Measurements from ENCODE around the gene PNMA6E. TPM values are rescaled to one million over a fixed set of nuclear protein-coding genes. Genes with fewer than 3 reads are reported as not detected.
A peak's percentile ranks its signal among the peaks of the same experiment; 100 is the strongest.

PNMA6E gene
- total RNA-seq, 2 experiments from 2014 or later: not detected

GRCh38 chrX:153414856-153415510 lies 13.8 kb upstream of the PNMA6E start:
- peaks cover 7% of the 10 kb centered on the region for H3K4me1 Mint-ChIP-seq (ENCODE audit: low read depth)
- intact Hi-C loops (cut with micrococcal nuclease): no loop called here

GRCh38 chrX:153413731-153414130 lies 12.6 kb upstream of the PNMA6E start:
- H3K4me1 Mint-ChIP-seq (ENCODE audit: low read depth): peaks cover 7% of the 10 kb centered on the region
- DNase-seq: no peak
- H3K36me3 Mint-ChIP-seq (ENCODE audit: low read depth): no peaks in the 10 kb centered on the region
- intact Hi-C loops (cut with micrococcal nuclease): no loop called here
- CTCF ChIA-PET: no interaction called here
- no peaks in the 10 kb centered on the region for H3K9me3 Mint-ChIP-seq
- no peak overlapping the region for H3K4me3 Mint-ChIP-seq
- no peak overlapping the region for H3K27ac Mint-ChIP-seq
- no peaks in the 10 kb centered on the region for H3K27me3 Mint-ChIP-seq
- ATAC-seq: no peak
- TF ChIP-seq CTCF (IDR thresholded peaks at IDR 0.05): no peak
- POLR2A ChIA-PET: no interaction called here

More at GRCh38 chrX:153414856-153415510, 13.8 kb upstream of the PNMA6E start:
- H3K9me3 Mint-ChIP-seq: no peaks in the 10 kb centered on the region
- H3K4me3 Mint-ChIP-seq: no peak overlapping the region
- H3K36me3 Mint-ChIP-seq (ENCODE audit: low read depth): no peaks in the 10 kb centered on the region
- DNase-seq (no peak), ATAC-seq (no peak)
- ChIA-PET CTCF (no interaction called here), POLR2A (no interaction called here)
- H3K27me3 Mint-ChIP-seq: no peaks in the 10 kb centered on the region
- no peak for TF ChIP-seq CTCF (IDR thresholded peaks at IDR 0.05)
- no peak overlapping the region for H3K27ac Mint-ChIP-seq

GRCh38 chrX:153412746-153413720 lies 11.9 kb upstream of the PNMA6E start:
- H3K9me3 Mint-ChIP-seq: no peaks in the 10 kb centered on the region
- TF ChIP-seq CTCF (IDR thresholded peaks at IDR 0.05): no peak
- ATAC-seq (no peak), DNase-seq (no peak)
- H3K36me3 Mint-ChIP-seq (ENCODE audit: low read depth): no peaks in the 10 kb centered on the region
- H3K27ac Mint-ChIP-seq: no peak overlapping the region
- H3K4me1 Mint-ChIP-seq (ENCODE audit: low read depth): peaks cover 7% of the 10 kb centered on the region
- H3K27me3 Mint-ChIP-seq: no peaks in the 10 kb centered on the region
- POLR2A ChIA-PET: no interaction called here
- no peak overlapping the region for H3K4me3 Mint-ChIP-seq
- CTCF ChIA-PET: no interaction called here
- intact Hi-C loops (cut with micrococcal nuclease): no loop called here

- intact Hi-C loops (cut with micrococcal nuclease): no loop called here
- Mint-ChIP-seq H3K36me3 (ENCODE audit: low read depth) (no peaks in the 10 kb centered on the region), H3K27ac (no peak overlapping the region), H3K4me1 (ENCODE audit: low read depth) (peaks cover 7% of the 10 kb centered on the region), H3K27me3 (no peaks in the 10 kb centered on the region), H3K4me3 (peak overlapping the region; percentile 76), H3K9me3 (no peaks in the 10 kb centered on the region)
- no peak for DNase-seq
- no peak for ATAC-seq
- TF ChIP-seq CTCF (IDR thresholded peaks at IDR 0.05): no peak
- ChIA-PET POLR2A (no interaction called here), CTCF (no interaction called here)
Measured at GRCh38 chrX:153411988-153412574, 10.9 kb upstream of the PNMA6E start.
